HUES48 (cell line): Measurements from ENCODE around the gene CAMK1.

Experiments
- H3K27ac ChIP-seq: one replicate; pipeline ENCODE4 v1.7.0; 2013; ENCODE audit warnings: low read depth, low read length, inconsistent platforms
- H3K27me3 ChIP-seq: 2 replicates; pipeline ENCODE4 v1.6.1; 2013; ENCODE audit warnings: mild to moderate bottlenecking, low read length; ENCODE audit not compliant: control insufficient read depth, insufficient read depth
- H3K36me3 ChIP-seq: 2 replicates; pipeline ENCODE4 v1.6.1; 2013; ENCODE audit warnings: low read length; ENCODE audit not compliant: control insufficient read depth, insufficient read depth
- H3K4me1 ChIP-seq: 2 replicates; pipeline ENCODE4 v1.6.1; 2013; ENCODE audit warnings: mild to moderate bottlenecking, low read length; ENCODE audit not compliant: control insufficient read depth, insufficient read depth
- H3K4me3 ChIP-seq: 2 replicates; pipeline ENCODE4 v1.5.1; 2013; ENCODE audit warnings: mild to moderate bottlenecking, low read depth, low read length
- H3K9ac ChIP-seq: 2 replicates; pipeline ENCODE4 v1.6.1; 2013; ENCODE audit warnings: mild to moderate bottlenecking, low read depth, low read length, moderate library complexity
- H3K9me3 ChIP-seq: 2 replicates; pipeline ENCODE4 v1.6.1; 2013; ENCODE audit warnings: low read length; ENCODE audit not compliant: control insufficient read depth, insufficient read depth

The CAMK1 gene

GRCh38 chr3:9770276-9770812 is 597 bp upstream of the CAMK1 start:
- H3K9me3 ChIP-seq, result no peaks in the 10 kb centered on the region
- no peaks in the 10 kb centered on the region for H3K36me3 ChIP-seq
- peaks cover 21% of the 10 kb centered on the region for H3K27me3 ChIP-seq
- H3K4me1 ChIP-seq, result peaks cover 9% of the 10 kb centered on the region
- no peak overlapping the region for H3K9ac ChIP-seq
- H3K4me3 ChIP-seq, result peak overlapping the region; percentile 58
- no peak overlapping the region for H3K27ac ChIP-seq

GRCh38 chr3:9769012-9769411 is 735 bp downstream of the CAMK1 start:
- H3K27ac ChIP-seq, result no peak overlapping the region
- no peaks in the 10 kb centered on the region for H3K9me3 ChIP-seq
- no peak overlapping the region for H3K9ac ChIP-seq
- no peaks in the 10 kb centered on the region for H3K36me3 ChIP-seq
- peaks cover 9% of the 10 kb centered on the region for H3K4me1 ChIP-seq
- H3K27me3 ChIP-seq, result peaks cover 21% of the 10 kb centered on the region
- H3K4me3 ChIP-seq, result peak overlapping the region; percentile 58; the same call in 1 of the 2 replicates

GRCh38 chr3:9768141-9768775 is 1.5 kb downstream of the CAMK1 start:
- Histone ChIP-seq H3K27ac (no peak overlapping the region), H3K4me1 (peaks cover 9% of the 10 kb centered on the region), H3K36me3 (no peaks in the 10 kb centered on the region), H3K4me3 (no peak overlapping the region), H3K27me3 (peaks cover 21% of the 10 kb centered on the region), H3K9me3 (no peaks in the 10 kb centered on the region), H3K9ac (no peak overlapping the region)

- H3K36me3 ChIP-seq, result no peaks in the 10 kb centered on the region
- no peak overlapping the region for H3K27ac ChIP-seq
- H3K4me1 ChIP-seq, result peaks cover 9% of the 10 kb centered on the region
- H3K27me3 ChIP-seq, result peaks cover 19% of the 10 kb centered on the region
- no peak overlapping the region for H3K4me3 ChIP-seq
- no peaks in the 10 kb centered on the region for H3K9me3 ChIP-seq
- H3K9ac ChIP-seq, result no peak overlapping the region
Observed at GRCh38 chr3:9767418-9767817, 2.3 kb downstream of the CAMK1 start.

GRCh38 chr3:9765865-9766264 is 3.9 kb downstream of the CAMK1 start:
- peaks cover 8% of the 10 kb centered on the region for H3K27me3 ChIP-seq
- no peak overlapping the region for H3K9ac ChIP-seq
- no peaks in the 10 kb centered on the region for H3K9me3 ChIP-seq
- H3K27ac ChIP-seq, result no peak overlapping the region
- H3K4me1 ChIP-seq, result peaks cover 9% of the 10 kb centered on the region
- no peaks in the 10 kb centered on the region; the same call in 1 of the 2 replicates for H3K36me3 ChIP-seq
- H3K4me3 ChIP-seq, result no peak overlapping the region

- no peaks in the 10 kb centered on the region for H3K9me3 ChIP-seq
- H3K4me3 ChIP-seq, result no peak overlapping the region
- H3K9ac ChIP-seq, result no peak overlapping the region
- 0 out of 2 replicates have a peak, but pooled peaks cover 8% of the 10 kb centered on the region for H3K27me3 ChIP-seq
- peaks cover 9% of the 10 kb centered on the region for H3K4me1 ChIP-seq
- no peak overlapping the region for H3K27ac ChIP-seq
- H3K36me3 ChIP-seq, result peaks cover 12% of the 10 kb centered on the region
Observed at GRCh38 chr3:9762871-9763270, 6.9 kb downstream of the CAMK1 start.

- Histone ChIP-seq H3K4me3 (no peak overlapping the region), H3K9ac (no peak overlapping the region), H3K36me3 (peaks cover 22% of the 10 kb centered on the region), H3K27ac (no peak overlapping the region), H3K9me3 (no peaks in the 10 kb centered on the region), H3K27me3 (0 out of 2 replicates have a peak, but pooled peaks cover under 1% of the 10 kb centered on the region), H3K4me1 (peaks cover 9% of the 10 kb centered on the region)
Observed at GRCh38 chr3:9761919-9762318, 7.8 kb downstream of the CAMK1 start.

GRCh38 chr3:9760779-9761505 is 8.8 kb downstream of the CAMK1 start:
- Histone ChIP-seq H3K4me3 (no peak overlapping the region), H3K27ac (no peak overlapping the region), H3K4me1 (peaks cover 5% of the 10 kb centered on the region), H3K9me3 (no peaks in the 10 kb centered on the region), H3K9ac (no peak overlapping the region), H3K27me3 (no peaks in the 10 kb centered on the region), H3K36me3 (peaks cover 32% of the 10 kb centered on the region)

- H3K27ac ChIP-seq, result no peak overlapping the region
- H3K36me3 ChIP-seq, result peaks cover 57% of the 10 kb centered on the region
- no peak overlapping the region for H3K4me3 ChIP-seq
- no peak overlapping the region for H3K9ac ChIP-seq
- no peaks in the 10 kb centered on the region for H3K27me3 ChIP-seq
- H3K4me1 ChIP-seq, result no peaks in the 10 kb centered on the region
- no peaks in the 10 kb centered on the region for H3K9me3 ChIP-seq
Observed at GRCh38 chr3:9757427-9757826, 12.3 kb downstream of the CAMK1 start.

- no peaks in the 10 kb centered on the region for H3K9me3 ChIP-seq
- no peaks in the 10 kb centered on the region for H3K27me3 ChIP-seq
- H3K27ac ChIP-seq, result no peak overlapping the region
- no peak overlapping the region for H3K4me3 ChIP-seq
- peaks cover 4% of the 10 kb centered on the region; the same call in 1 of the 2 replicates for H3K4me1 ChIP-seq
- H3K9ac ChIP-seq, result no peak overlapping the region
- peaks cover 74% of the 10 kb centered on the region for H3K36me3 ChIP-seq
Observed at GRCh38 chr3:9754678-9755077, 15.1 kb downstream of the CAMK1 start.
